ENCODE results near the gene TLR10. TPM values are rescaled to one million over a fixed set of nuclear protein-coding genes. Genes with fewer than 3 reads are reported as not detected.

Gene TLR10
- total RNA-seq = not detected in 2 replicates

- H3K4me3 ChIP-seq (ENCODE audit: low read depth, low read length) = no peak within 1 kb of the TSS
- DNase-seq (ENCODE audit: low read depth) = peak; percentile 45
- TF ChIP-seq CTCF (IDR thresholded peaks at IDR 0.05; ENCODE audit: insufficient read depth, low read depth, low read length) = peak; percentile 49
These were observed at the start of gene TLR10 for GRCh38 chr4:38782452-38783108. Gene TLR10, minus strand, starts transcription at chr4:38782990. Its CDS starts 7,400 bp downstream, at chr4:38775590.

- no peak overlapping the region for H3K4me3 ChIP-seq (ENCODE audit: low read depth, low read length)
- DNase-seq (ENCODE audit: low read depth) = no peak
- TF ChIP-seq CTCF (IDR thresholded peaks at IDR 0.05; ENCODE audit: insufficient read depth, low read depth, low read length) = no peak
These were observed 49.4 kb upstream of the TLR10 start for GRCh38 chr4:38832206-38832605.

- DNase-seq (ENCODE audit: low read depth) = peak; percentile 54
- no peak for TF ChIP-seq CTCF (IDR thresholded peaks at IDR 0.05; ENCODE audit: insufficient read depth, low read depth, low read length)
- H3K4me3 ChIP-seq (ENCODE audit: low read depth, low read length) = no peak overlapping the region
These were observed 48.9 kb upstream of the TLR10 start for GRCh38 chr4:38831653-38832052.

GRCh38 chr4:38829237-38829636 is 46.4 kb upstream of the TLR10 start:
- H3K4me3 ChIP-seq (ENCODE audit: low read depth, low read length) = no peak overlapping the region
- no peak for DNase-seq (ENCODE audit: low read depth)
- no peak for TF ChIP-seq CTCF (IDR thresholded peaks at IDR 0.05; ENCODE audit: insufficient read depth, low read depth, low read length)

- DNase-seq (ENCODE audit: low read depth) = no peak
- TF ChIP-seq CTCF (IDR thresholded peaks at IDR 0.05; ENCODE audit: insufficient read depth, low read depth, low read length) = no peak
- no peak overlapping the region for H3K4me3 ChIP-seq (ENCODE audit: low read depth, low read length)
These were observed 41.0 kb upstream of the TLR10 start for GRCh38 chr4:38823766-38824165.

GRCh38 chr4:38822748-38823303 is 40.0 kb upstream of the TLR10 start:
- no peak for TF ChIP-seq CTCF (IDR thresholded peaks at IDR 0.05; ENCODE audit: insufficient read depth, low read depth, low read length)
- DNase-seq (ENCODE audit: low read depth) = no peak
- no peak overlapping the region for H3K4me3 ChIP-seq (ENCODE audit: low read depth, low read length)

Measured in fibroblast of villous mesenchyme (primary cell).